GM12878 (cell line): Measurements from ENCODE around the gene PLS1. TPM values are rescaled to one million over a fixed set of nuclear protein-coding genes. Genes with fewer than 3 reads are reported as not detected.

Experiments used
- ATF3 ChIP-seq: IDR thresholded peaks from 2 replicates; pipeline ENCODE4 v1.6.1; 2011; ENCODE audit warnings: low read depth, mild to moderate bottlenecking, low read length, moderate library complexity, borderline replicate concordance; ENCODE audit errors: extremely low read depth
- BHLHE40 ChIP-seq, 2 experiments: fragments of 450-650 bp in 1 of 2; IDR thresholded peaks; 2 replicates each; pipeline ENCODE4 v1.6.1; 2011 to 2017; ENCODE audit warnings: low read depth in 2 of 2, borderline replicate concordance in 1 of 2, improper control_type of control experiment in 1 of 2, low read length in 1 of 2, mild to moderate bottlenecking in 1 of 2
- CHD1 ChIP-seq: IDR thresholded peaks from 2 replicates; pipeline ENCODE4 v1.6.1; 2012; ENCODE audit warnings: low read depth, low read length, improper control_type of control experiment
- CUX1 ChIP-seq: IDR thresholded peaks from 2 replicates; pipeline ENCODE4 v1.6.1; 2012; ENCODE audit warnings: improper control_type of control experiment, low read depth, low read length; ENCODE audit not compliant: insufficient replicate concordance
- DPF2 ChIP-seq: fragments of 450-650 bp; IDR thresholded peaks from 2 replicates; pipeline ENCODE4 v1.6.1; 2017; ENCODE audit warnings: mild to moderate bottlenecking
- EZH2 ChIP-seq: IDR thresholded peaks from 2 replicates; pipeline ENCODE4 v1.6.1; 2012; ENCODE audit warnings: low read depth, mild to moderate bottlenecking, control low read depth, inconsistent platforms, low read length, borderline replicate concordance; ENCODE audit not compliant: control insufficient read depth
- FOXM1 ChIP-seq: IDR thresholded peaks from 2 replicates; pipeline ENCODE4 v1.6.1; 2012; ENCODE audit warnings: low read depth, mild to moderate bottlenecking, inconsistent platforms, low read length, moderate library complexity
- GATAD2B ChIP-seq: fragments of 450-650 bp; conservative IDR thresholded peaks from 2 replicates; pipeline ENCODE4 v1.6.1; 2017; ENCODE audit warnings: low read depth, mild to moderate bottlenecking, moderate library complexity
- IKZF1 ChIP-seq: fragments of 450-650 bp; conservative IDR thresholded peaks from 2 replicates; pipeline ENCODE4 v1.6.1; 2017; ENCODE audit warnings: antibody characterized with exemption, mild to moderate bottlenecking
- MEF2B ChIP-seq: fragments of 450-650 bp; IDR thresholded peaks from 2 replicates; pipeline ENCODE4 v1.6.1; 2018; ENCODE audit warnings: mild to moderate bottlenecking, moderate library complexity; ENCODE audit not compliant: partially characterized antibody, poor library complexity, severe bottlenecking
- MLLT1 ChIP-seq: fragments of 450-650 bp; IDR thresholded peaks from 2 replicates; pipeline ENCODE4 v1.6.1; 2016; ENCODE audit warnings: mild to moderate bottlenecking
- NFYA ChIP-seq: IDR thresholded peaks from 2 replicates; pipeline ENCODE4 v1.6.1; 2011; ENCODE audit warnings: low read depth, mild to moderate bottlenecking, low read length, improper control_type of control experiment, borderline replicate concordance
- POLR2A ChIP-seq: IDR thresholded peaks from 2 replicates; pipeline ENCODE4 v1.6.1; 2011; ENCODE audit warnings: low read depth, mild to moderate bottlenecking, low read length
- RB1 ChIP-seq: fragments of 450-650 bp; formaldehyde crosslinking; IDR thresholded peaks from 2 replicates; pipeline ENCODE4 v1.6.1; 2017; ENCODE audit warnings: mild to moderate bottlenecking, borderline replicate concordance
- RELA ChIP-seq: fragments of 450-650 bp; IDR thresholded peaks from 2 replicates; pipeline ENCODE4 v1.8.0; 2014; ENCODE audit warnings: borderline replicate concordance; ENCODE audit not compliant: partially characterized antibody
- RUNX3 ChIP-seq: IDR thresholded peaks from 2 replicates; pipeline ENCODE4 v1.6.1; 2012; ENCODE audit warnings: low read length, inconsistent platforms
- SIX5 ChIP-seq: IDR thresholded peaks from 2 replicates; pipeline ENCODE4 v1.6.1; 2011; ENCODE audit warnings: mild to moderate bottlenecking, low read depth, low read length, moderate library complexity; ENCODE audit not compliant: severe bottlenecking
- TARDBP ChIP-seq: IDR thresholded peaks from 2 replicates; pipeline ENCODE4 v1.6.1; 2016; ENCODE audit warnings: borderline replicate concordance
- ZNF207 ChIP-seq: fragments of 450-650 bp; IDR thresholded peaks from 2 replicates; pipeline ENCODE4 v1.6.1; 2014; ENCODE audit warnings: antibody characterized with exemption, mild to moderate bottlenecking, borderline replicate concordance
- ZNF622 ChIP-seq: fragments of 450-650 bp; IDR thresholded peaks from 2 replicates; pipeline ENCODE4 v1.6.1; 2017; ENCODE audit warnings: mild to moderate bottlenecking, inconsistent platforms
- ZZZ3 ChIP-seq: IDR thresholded peaks from 2 replicates; pipeline ENCODE4 v1.6.1; 2011; ENCODE audit warnings: low read depth; ENCODE audit not compliant: control insufficient read depth, insufficient read length
- polyA plus RNA-seq, 11 experiments: library from polyadenylated mRNA; depleted of rRNA in 4 of 11; unstranded in 6 of 11; stranded (reverse) in 5 of 11; fragments of >200 nt; fragmentation: Nextera tagmentation in 4 of 11; fragmentation: Illumina TruSeq in 1 of 11; extraction: Ambion mirVana in 4 of 11; extraction: Trizol in 1 of 11; gene quantifications; 1 replicate in 1 of 11; 2 replicates in 10 of 11; pipeline versions ENCODE4 v1.2.1 to v1.2.3, GENCODE V29; 2011 to 2016; ENCODE audit warnings: inconsistent platforms in 2 of 11, missing spikeins in 2 of 11, low read depth in 1 of 11
- total RNA-seq, 4 experiments: library from RNA; depleted of rRNA in 3 of 4; stranded (reverse); fragments of >200 nt in 3 of 4; fragmentation: Illumina TruSeq in 1 of 4; extraction: Trizol in 1 of 4; gene quantifications; 2 replicates each; pipeline versions ENCODE4 v1.2.1 to v1.2.3, GENCODE V29; 2013 to 2021
- TF ChIP-seq, protein P1 (sequence below): IDR thresholded peaks from 2 replicates; pipeline ENCODE4 v1.6.1; 2011; ENCODE audit warnings: borderline replicate concordance, low read depth, mild to moderate bottlenecking, moderate library complexity, mixed read lengths, low read length; ENCODE audit not compliant: insufficient read depth; ENCODE audit errors: extremely low read length

Gene PLS1
- total and polyA plus RNA-seq, 10 of the 15 experiments (the other 5 are each of a cell fraction or from before 2014, with no cell fraction given), result 0.59 to 11.7 (median 1.7) TPM

DNA sequence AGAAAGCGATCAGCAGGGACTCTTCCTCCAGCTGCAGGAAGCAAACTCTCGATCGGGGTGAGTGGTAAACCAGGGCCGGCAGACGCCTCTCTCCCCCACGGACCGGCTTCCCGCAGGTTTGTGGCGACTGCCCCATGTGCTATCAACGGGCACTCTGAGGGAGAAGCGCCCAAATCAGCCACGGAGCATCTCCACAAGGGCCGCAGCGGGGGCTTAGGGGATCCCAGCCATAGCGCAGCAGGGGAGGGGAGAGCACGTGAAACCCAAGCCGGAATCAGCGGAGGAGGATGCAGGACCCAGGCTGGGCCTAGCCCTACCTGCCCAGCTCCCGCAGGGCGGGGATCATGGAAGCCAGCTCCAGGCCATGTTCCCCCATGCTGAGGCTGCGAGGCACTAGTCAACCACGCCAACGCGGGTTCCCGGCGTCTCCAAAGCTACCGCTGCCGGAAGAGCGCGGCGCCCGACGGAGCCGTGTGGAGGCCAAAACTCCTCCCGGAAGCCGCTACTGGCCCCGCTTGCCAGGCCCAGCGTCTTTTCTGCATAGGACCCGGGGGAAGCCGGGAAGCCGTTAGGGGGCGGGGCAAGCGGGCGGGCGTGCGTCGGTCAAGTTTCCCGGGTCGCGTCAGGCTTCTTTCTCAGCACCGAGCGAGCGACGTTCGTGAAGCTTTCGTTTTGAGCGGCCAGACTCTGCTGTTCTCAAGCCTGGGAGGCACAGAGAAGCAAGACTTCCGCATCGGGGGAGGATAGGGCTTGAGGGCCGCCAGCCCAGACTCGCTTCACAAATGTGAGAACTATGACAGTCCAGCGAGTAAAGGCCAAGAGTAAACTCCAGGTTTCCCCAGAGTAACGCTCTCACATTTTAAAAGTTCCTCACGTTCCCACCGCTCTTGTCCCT is 17.6 kb upstream of the PLS1 start, which contains the start of gene ATR (continued):
- TF ChIP-seq BHLHE40 (IDR thresholded peaks at IDR 0.05; ENCODE audit: borderline replicate concordance in 1 of 2, low read depth in 2 of 2, low read length in 1 of 2) (peak; percentile 71 to 85), DPF2 (peak; percentile 82), ZNF622 (no peak), IKZF1 (peak; percentile 95), ATF3 (no peak), CUX1 (no peak), POLR2A (peak; percentile 98), RUNX3 (peak; percentile 69), GATAD2B (peak; percentile 95; the same call in 1 of the 2 replicates), MEF2B (peak; percentile 56), CHD1 (no peak; the same call in 1 of the 2 replicates), NFYA (no peak), MLLT1 (no peak; the same call in 1 of the 2 replicates), FOXM1 (peak; percentile 71), RB1 (peak; percentile 88; the same call in 1 of the 2 replicates), TARDBP (peak; percentile 61; the same call in 1 of the 2 replicates), RELA (peak; percentile 89), EZH2 (no peak), ZNF207 (peak; percentile 97), SIX5 (peak; percentile 41), ZZZ3 (no peak)
- TF ChIP-seq, protein P1, sequence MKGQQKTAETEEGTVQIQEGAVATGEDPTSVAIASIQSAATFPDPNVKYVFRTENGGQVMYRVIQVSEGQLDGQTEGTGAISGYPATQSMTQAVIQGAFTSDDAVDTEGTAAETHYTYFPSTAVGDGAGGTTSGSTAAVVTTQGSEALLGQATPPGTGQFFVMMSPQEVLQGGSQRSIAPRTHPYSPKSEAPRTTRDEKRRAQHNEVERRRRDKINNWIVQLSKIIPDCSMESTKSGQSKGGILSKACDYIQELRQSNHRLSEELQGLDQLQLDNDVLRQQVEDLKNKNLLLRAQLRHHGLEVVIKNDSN, result no peak
